Measurements from ENCODE around the gene FRMD4A.

DNA sequence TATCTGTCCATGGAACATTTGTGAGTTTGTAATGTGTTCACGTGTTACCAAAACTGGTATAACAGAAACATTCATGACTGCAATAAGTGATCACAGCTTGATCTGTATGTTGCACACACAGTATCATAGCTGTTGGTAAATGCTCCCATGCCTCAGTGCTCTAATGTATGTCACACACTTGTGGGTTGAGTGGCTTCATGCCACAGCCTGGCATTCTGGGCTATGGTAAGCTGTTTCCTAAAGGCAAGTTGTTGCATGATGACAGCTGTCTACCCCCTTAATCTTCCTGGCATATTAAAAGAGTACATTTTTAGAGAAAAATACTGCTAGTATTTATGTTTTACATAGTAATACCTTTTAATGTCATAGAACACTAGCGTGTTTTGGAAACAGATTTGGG, 708.8 kb downstream of the FRMD4A start:
- TF ChIP-seq, protein P1, sequence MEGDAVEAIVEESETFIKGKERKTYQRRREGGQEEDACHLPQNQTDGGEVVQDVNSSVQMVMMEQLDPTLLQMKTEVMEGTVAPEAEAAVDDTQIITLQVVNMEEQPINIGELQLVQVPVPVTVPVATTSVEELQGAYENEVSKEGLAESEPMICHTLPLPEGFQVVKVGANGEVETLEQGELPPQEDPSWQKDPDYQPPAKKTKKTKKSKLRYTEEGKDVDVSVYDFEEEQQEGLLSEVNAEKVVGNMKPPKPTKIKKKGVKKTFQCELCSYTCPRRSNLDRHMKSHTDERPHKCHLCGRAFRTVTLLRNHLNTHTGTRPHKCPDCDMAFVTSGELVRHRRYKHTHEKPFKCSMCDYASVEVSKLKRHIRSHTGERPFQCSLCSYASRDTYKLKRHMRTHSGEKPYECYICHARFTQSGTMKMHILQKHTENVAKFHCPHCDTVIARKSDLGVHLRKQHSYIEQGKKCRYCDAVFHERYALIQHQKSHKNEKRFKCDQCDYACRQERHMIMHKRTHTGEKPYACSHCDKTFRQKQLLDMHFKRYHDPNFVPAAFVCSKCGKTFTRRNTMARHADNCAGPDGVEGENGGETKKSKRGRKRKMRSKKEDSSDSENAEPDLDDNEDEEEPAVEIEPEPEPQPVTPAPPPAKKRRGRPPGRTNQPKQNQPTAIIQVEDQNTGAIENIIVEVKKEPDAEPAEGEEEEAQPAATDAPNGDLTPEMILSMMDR (IDR thresholded peaks at IDR 0.05): no peak
- TF ChIP-seq EZH2 (IDR thresholded peaks at IDR 0.05): no peak

Measured in neural progenitor cell (in vitro differentiated cells).